Jurkat, Clone E6-1 (cell line): Measurements from ENCODE around the gene MARCHF11. TPM values are rescaled to one million over a fixed set of nuclear protein-coding genes. Genes with fewer than 3 reads are reported as not detected.

ENCODE experiments used
- DNase-seq: peaks from one replicate; pipeline ENCODE4 v3.0.0-alpha.2; 2011; ENCODE audit warnings: low read depth, low spot score
- H3K4me3 ChIP-seq: 2 replicates; pipeline ENCODE4 v1.5.1; 2011; ENCODE audit warnings: mild to moderate bottlenecking, low read length, control low read depth, moderate library complexity
- polyA plus RNA-seq: library from polyadenylated mRNA; unstranded; fragments of >200 nt; gene quantifications from one replicate; pipeline ENCODE4 v1.2.1, GENCODE V29; 2012; ENCODE audit warnings: missing spikeins; ENCODE audit not compliant: insufficient read length, insufficient read depth

The MARCHF11 gene, protein sequence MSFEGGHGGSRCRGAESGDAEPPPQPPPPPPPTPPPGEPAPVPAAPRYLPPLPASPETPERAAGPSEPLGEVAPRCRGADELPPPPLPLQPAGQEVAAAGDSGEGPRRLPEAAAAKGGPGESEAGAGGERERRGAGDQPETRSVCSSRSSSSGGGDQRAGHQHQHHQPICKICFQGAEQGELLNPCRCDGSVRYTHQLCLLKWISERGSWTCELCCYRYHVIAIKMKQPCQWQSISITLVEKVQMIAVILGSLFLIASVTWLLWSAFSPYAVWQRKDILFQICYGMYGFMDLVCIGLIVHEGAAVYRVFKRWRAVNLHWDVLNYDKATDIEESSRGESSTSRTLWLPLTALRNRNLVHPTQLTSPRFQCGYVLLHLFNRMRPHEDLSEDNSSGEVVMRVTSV
- polyA plus RNA-seq, result not detected

DNA sequence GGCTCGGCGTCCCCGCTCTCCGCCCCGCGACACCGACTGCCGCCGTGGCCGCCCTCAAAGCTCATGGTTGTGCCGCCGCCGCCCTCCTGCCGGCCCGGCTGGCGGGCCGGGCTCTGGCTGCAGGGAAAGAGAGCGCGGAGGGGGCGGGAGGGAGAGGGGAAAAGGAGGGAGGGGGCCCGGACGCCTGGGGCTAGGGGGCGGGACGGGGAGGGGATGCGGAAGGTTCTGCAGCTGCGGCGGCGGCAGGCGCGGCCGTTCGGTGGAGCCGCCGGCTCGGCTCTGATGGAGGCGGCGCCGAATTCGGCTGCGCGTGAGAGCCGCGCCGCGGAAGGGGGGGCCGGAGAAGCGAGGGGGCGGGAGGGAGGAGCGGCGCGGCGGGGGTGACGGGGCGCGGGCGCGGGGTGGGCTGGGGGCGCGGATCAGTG lies at the start of gene MARCHF11:
Gene MARCHF11, minus strand, starts transcription at position 281 of the 425 bp plus-strand sequence. Its CDS starts 216 bp downstream, at position 65.
- H3K4me3 ChIP-seq, result no peak within 1 kb of the TSS
- DNase-seq, result no peak

DNA sequence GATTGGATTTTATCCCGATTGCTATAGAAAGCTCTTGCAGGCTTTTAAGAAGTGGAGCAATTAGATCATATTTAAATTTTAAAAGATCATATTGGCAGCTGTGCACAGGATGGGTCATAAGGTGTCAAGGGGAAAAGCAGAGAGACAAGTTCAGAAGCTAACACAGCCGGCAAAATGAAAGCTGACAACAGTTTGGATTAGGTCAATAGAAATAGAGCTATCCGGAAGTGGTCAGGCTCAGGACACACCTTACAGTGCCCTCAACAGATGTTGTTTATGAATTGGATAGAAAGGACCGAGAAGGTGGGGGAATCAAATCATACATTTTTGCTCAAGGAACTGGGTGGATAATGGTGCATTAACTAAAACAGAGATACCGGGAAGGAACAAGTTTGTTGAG lies 46.3 kb upstream of the MARCHF11 start:
- no peak for DNase-seq
- no peak overlapping the region for H3K4me3 ChIP-seq

DNA sequence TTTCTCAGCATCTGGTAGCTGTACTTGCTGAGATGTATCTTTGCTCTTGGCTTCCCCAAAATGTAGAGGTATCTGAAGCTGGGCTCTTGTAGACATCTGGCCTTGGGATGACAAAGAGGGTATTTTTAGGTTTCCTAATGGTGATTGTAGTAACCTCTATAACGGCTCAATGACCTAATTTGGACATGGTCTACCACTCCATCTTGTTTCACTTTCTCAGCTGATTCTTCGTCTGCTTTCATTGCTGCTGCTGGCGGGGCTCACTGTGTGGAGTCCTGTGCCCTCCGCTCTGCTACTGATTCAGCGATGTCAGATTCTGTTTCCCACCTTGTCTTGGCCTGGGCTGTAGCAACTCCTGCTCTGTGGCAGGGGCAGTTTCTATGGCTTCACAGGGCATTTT lies 12.7 kb upstream of the MARCHF11 start:
- DNase-seq, result no peak
- no peak overlapping the region for H3K4me3 ChIP-seq

DNA sequence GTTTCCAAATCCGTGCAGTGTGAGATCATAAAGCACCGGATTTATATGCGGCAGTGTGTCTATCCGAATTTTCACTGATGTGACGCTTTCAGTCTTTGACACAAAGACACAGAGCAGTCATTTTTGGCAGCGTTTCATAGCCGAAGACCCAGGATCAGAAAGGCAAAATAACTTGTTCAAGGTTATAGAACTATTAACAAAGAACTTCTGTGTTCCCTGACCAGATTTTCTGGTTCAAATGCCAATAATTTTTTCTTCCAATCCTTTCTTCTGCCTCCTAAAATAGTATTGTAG lies 1.1 kb upstream of the MARCHF11 start:
- no peak overlapping the region for H3K4me3 ChIP-seq
- DNase-seq, result no peak

DNA sequence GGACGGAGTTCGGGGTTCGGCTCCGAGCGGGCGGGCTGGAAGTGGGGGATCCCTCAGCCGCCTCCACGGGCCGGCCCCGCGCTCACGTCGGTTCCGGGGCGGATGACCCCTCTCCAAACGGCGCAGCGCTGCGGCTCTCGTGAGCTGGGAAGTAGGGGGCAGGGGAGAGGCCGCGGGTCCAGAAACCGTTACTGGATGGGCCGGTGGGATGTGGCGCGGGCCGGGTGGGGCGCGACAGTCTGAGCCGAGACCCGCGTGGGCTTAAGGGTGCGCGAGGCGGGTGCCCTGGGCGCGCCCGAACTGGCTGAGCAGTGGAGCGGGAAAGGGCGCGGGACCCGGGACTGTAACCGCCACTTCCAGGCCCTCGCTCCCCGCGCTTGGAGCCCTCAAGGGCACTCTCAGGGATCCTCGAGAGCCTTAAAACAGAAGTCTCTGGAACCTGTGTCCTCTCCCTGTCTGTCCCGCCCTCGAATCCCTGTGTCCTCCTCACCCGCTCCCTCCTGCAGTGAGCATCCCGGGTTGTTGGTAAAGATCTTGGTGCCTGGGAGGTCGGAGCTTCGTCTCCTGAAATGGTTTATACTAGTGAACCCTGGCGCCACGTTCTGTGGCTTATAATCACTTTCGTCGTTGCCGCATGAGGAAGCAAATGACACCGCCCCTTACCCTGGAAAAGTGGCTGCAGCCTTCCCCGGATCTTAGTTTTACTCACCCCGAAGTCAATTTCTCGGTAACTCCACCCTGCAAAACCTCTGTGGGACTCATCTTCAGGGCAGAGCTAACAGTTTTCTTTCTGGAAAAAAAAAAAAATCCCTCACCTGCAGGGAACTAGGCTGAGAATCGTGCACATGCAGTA lies 571 bp upstream of the MARCHF11 start:
- no peak overlapping the region for H3K4me3 ChIP-seq

DNA sequence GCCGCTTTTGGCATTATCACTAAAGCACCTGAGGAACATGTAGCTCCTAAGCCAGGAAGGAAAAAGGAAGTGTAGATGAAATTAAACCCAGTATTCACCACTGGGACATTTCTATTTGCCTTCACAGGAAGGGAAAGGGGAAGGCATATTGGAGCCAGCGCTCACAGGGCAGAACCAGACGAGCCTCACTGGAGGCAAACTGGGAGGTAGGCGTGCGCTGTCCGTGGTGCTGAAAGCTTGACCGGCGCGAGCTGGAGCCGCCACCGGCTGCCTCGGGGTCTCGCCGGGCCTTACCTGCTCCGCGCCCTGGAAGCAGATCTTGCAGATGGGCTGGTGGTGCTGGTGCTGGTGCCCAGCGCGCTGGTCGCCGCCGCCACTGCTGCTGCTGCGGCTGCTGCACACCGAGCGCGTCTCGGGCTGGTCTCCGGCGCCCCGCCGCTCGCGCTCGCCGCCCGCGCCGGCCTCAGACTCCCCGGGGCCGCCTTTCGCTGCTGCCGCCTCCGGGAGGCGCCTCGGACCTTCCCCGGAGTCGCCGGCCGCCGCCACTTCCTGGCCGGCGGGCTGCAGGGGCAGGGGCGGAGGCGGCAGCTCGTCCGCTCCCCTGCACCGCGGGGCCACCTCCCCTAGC lies 732 bp downstream of the MARCHF11 start:
- no peak overlapping the region for H3K4me3 ChIP-seq
- no peak for DNase-seq

More for the DNA sequence above, 571 bp upstream of the MARCHF11 start:
- DNase-seq, result no peak

DNA sequence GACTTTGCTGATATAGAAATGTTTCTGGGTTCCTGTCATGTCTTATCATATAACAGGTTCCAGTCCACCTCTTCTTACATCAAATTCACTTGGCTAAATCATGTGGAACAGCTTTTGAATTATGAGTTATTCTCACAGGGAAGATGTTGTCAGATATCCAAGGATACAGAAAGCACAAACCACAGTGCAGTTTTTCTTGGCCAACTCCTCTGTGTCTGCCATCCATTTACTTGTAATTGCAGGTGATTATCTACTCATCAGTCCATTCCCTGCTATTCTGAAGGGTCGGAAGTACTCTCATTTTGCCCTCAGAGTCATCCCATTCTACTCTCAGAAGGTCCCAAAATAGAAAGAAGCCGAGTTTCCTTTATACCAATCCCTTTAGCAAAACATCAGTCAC lies 10.0 kb downstream of the MARCHF11 start:
- H3K4me3 ChIP-seq, result no peak overlapping the region
- no peak for DNase-seq

DNA sequence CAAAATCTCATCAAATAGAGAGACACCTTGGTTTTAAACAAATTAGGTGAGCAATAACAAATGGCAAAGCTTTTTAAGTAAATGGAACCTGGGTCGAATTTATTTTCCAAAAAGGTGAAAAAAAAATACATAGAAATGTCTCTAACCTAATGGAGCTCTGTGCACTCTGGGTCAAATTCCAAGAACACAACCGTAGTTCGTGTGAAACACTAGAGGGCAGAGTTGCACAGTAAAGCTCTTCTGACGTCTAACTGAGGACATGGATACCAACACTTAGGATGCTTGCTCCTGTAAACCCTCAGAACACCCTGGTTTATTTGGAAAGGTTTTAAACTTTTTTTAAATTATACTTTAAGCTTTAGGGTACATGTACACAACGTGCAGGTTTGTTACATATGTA lies 18.9 kb downstream of the MARCHF11 start:
- no peak overlapping the region for H3K4me3 ChIP-seq
- peak; percentile 65 for DNase-seq

DNA sequence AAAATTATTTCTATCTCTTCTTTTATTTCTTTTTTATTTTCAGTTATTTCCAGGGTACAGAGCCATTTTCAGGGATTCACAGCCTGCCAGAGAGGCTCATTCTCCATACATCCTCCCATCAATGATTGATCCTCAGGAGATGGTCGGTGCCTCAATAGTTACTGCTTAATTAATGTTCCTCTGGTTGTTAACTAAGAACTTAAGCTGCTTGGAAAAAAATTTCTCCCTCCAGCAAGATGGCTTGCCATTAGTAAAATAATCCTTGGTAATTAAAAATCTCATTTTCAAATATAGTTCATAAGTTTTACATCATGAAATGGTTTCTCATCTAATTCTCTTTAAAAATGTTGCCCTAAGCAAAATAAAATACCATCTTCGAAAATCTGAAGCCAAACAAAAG lies 20.0 kb downstream of the MARCHF11 start:
- DNase-seq, result no peak

DNA sequence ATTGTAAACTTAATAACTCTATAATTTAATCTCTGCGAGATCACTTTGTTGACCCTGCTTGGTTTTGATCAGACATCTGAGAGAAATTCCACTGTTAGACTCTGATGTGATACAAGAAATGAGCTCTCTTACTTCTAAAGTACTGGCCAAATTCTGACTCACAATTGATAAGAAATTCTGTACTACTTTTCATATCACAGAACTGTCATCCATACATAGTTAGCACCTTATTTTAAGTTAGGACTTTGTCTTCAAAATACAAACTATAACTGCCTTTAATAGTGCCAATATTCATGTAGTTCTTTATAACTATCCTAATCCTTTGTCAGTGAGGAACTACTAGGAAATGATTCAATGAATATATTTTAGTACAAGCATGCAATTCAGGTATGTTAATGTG lies 23.4 kb downstream of the MARCHF11 start:
- no peak overlapping the region for H3K4me3 ChIP-seq
- DNase-seq, result no peak

More for the DNA sequence above, 20.0 kb downstream of the MARCHF11 start:
- no peak overlapping the region for H3K4me3 ChIP-seq

DNA sequence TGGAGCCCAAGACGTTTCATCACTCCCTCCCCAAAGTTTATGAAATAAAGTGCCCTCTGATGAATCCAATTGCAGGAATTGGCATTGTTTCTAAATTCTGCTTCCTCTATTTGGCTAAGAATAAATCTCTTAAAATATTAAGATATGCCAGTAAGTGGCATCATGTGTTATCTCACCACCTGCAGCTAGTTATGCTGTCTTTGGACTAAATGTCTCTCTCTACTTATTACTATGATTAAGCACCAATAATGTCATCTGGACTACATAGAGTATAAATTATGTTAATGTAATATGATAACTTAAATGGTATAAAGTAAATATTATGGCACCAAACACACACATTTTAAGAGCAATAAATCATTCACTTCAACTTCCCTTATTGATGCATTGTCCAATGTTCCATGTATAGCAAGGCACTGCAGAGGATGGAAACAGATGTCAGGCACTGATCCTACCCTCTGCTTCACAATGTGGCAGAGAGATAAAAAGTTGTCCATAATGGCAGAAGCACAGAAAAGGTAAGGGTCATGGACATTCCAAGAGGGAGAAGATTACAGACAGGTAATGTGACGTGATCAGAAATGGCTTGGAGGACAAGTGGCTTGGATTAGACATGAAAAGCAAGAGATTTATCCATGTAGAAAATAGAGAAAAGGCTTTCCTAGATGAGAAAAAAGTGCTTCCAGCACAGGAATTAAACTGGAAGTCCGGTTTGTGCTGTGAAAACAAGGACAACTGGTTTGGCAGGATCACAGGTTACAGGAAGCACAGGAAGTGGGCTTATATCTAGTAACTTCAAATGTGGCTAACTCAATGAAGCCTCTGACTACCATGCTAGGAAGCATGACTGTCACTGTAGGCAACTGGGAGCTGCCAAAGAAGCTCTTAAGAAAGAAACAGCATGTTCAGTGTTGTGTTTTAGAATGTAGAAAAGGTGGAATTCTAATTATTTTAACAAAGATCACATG lies 26.7 kb downstream of the MARCHF11 start:
- no peak for DNase-seq

DNA sequence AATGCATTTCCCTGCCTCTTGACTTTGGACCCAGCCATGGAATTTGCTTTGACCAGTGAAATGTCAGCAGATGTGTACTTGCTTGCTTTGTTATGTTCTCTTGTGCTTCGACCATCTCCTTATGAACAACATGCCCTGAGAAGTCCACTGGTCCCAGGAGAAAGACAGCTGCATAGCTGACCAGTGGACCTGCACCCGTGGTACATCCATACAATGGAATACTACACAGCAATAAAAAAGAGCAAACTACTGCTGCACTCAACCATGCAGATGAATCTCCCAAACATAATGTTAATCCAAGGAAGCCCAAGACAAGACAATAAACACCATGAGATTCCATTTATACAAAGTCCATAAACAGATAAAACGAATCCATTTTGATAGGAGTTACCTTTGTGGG lies 30.0 kb downstream of the MARCHF11 start:
- no peak for DNase-seq
- no peak overlapping the region for H3K4me3 ChIP-seq

More for the DNA sequence above, 26.7 kb downstream of the MARCHF11 start:
- no peak overlapping the region for H3K4me3 ChIP-seq

DNA sequence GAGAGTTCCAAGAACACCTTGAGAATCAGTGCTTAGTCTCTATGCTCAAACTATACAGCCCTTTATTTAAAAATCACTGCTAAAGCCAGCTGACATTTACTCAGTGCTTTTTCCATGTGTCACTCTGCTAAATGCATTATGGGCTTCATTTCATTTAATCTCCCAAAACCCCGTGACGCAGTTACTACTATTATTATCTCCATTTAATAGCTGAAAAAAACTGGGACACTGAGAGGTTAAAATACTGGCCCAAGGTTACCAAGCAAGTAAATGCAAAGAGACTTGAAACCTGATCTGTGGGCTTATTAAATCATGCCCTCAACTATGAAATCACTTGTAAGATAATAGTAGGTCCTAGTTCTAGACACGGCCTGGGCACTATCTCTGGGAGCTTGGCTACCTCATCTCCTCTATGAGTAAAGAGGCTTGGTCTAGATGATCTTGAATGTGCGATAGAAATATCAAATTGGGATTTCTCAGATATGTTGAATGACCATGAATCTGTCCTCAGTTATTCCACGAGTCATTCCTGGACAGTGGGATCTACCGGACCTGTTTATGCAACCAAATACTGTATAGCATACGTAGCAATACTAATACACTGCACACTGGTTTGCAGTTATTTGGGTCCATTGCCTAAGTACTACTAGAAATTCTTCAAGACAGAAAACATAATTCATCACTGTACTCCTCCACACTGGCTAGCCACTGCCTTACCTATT lies 32.3 kb downstream of the MARCHF11 start:
- DNase-seq, result no peak

DNA sequence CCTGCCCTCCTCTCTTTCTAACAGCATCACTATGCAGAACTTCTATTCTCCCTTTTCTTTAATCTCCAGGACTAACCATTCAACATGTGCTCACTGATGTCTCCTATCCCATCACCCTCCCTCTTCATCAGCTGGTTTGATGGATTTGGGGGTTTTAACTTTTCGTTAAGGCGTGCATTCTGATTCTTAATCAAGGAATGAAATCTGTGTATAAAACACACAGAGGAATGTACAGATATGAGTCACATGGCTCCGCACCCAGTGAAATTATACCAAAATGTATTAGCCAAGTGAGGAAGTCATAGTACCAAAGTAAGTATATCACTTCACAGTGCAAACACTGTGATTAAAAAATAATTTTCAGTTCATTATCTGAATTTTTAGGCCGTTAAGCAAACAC lies 35.2 kb downstream of the MARCHF11 start:
- DNase-seq, result no peak
- no peak overlapping the region for H3K4me3 ChIP-seq

More for the DNA sequence above, 32.3 kb downstream of the MARCHF11 start:
- H3K4me3 ChIP-seq, result no peak overlapping the region

DNA sequence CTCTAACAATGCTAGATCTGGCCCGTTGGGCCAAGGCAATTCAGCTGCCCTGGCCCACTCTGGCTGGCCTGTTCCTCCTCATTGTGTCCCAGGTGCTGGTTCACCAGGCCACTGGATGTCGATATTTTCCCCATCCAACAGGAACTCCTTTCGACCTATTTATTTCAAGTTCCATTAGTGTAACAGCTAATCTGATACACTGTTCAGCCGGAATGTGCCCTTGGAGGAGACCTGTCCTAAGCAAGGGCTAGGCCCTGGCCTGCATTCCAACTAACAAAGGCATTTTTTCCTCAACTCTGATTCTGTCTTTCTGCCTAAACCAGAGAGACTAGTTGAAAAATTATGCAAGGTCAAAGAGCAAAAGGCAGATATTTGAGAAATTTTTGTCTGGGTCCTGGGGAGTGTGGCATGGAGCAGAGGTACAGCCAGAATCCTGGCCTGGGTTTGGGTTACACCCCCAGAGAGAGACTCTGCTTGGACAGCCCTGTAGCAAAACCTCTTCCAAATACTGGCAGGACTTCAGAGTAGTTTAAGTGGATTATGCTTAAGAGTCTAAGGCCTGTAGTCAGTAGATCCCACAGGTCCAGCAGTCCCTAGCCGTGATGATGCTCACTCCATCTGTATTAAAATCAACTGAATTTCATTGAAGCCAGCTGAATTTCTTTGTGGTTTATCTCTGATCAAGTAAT lies 36.1 kb downstream of the MARCHF11 start:
- DNase-seq, result no peak

DNA sequence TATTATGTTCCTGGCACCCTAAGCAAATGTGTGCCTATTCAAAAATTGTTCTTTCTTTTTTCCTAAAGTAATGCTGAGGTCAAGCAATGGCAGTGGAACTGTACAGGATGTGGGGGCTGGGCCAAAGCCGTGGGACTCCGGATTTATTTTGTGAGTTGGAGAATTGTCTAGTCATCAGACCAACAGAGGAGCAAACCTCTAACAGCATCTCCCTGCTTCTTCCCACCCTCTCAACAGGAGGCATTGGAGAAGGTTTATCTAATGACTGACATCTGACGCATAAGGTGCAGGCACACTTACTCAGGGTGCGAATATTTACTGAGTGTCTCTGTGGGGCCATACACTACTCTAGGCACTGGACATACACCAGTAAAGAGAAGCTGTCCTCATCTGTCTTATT lies 38.6 kb downstream of the MARCHF11 start:
- no peak overlapping the region for H3K4me3 ChIP-seq
- DNase-seq, result no peak

More for the DNA sequence above, 36.1 kb downstream of the MARCHF11 start:
- no peak overlapping the region for H3K4me3 ChIP-seq

DNA sequence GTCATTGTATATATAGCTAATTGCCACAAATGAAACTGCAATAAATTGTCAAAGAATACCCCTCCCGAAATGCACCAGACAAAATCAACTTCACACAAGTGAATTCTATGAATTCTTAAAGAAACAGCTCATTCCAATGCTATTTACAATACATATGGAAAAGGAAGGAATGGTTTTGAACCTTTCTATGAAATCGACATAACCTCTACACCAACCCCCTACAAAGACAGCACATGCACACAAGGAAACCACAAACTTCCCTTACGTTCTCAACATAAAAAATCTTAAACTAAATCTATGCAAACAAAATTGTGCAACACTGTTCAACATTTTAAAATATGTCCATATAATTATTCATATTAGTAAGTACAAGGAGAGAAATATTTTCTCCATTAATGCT lies 39.2 kb downstream of the MARCHF11 start:
- peak; percentile 44 for DNase-seq
- no peak overlapping the region for H3K4me3 ChIP-seq

DNA sequence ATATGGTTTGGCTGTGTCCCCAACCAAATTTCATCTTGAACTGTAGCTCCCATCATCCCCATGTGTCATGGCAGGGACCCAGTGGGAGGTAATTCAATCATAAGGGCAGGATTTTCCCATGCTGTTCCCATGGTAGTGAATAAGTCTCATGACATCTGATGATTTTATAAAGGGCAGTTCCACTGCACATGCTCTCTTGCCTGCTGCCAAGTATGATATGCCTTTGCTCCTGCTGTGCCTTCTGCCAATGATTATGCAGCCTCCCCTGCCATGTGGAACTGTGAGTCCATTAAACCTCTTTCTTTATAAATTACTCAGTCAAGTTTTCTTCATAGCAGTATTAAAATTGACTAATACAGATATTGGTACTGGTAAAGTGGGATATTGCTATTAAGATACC lies 42.4 kb downstream of the MARCHF11 start:
- no peak for DNase-seq
- H3K4me3 ChIP-seq, result no peak overlapping the region
